ENCODE measurements around the gene STAM. TPM values are rescaled to one million over a fixed set of nuclear protein-coding genes. Genes with fewer than 3 reads are reported as not detected.

The STAM gene
- total RNA-seq, 2 experiments from 2014 or later = 12.9 to 18.2 TPM

DNA sequence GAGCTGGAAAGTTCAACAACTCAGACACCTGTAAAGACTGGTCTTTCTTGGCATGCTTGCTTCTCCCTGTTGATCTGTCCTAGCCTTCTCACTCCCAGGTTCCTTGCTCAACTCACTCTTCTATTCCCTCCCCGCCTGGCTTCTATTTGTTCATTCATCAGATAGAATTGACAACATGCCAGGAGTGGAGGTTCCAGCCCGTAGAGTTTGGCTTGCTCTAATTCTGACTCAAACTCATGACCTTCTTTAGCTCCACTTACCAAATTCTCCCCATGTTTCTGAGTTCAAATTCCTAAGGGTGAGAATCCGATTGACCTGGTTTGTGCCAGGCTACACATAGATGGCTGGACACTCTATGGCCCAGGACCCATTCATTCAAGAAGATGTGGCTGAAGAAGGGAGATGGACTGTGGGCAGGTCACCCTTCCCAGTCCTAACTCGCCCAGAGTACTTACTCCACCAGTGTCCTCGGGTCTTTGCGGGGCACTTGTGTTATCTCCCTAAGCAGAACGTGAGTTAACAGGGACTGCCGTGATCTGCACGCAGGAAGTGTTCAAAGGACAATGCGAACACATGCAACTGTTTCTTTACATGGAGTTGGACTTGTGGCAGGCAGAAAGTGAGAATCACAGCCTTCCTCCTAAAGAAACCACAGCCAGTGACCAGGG is 104.1 kb downstream of the STAM start:
- H4K20me1 ChIP-seq (ENCODE audit: insufficient read depth, low read length) = no peaks in the 10 kb centered on the region
- ChIA-PET POLR2A (interaction anchor here (1.8 kb wide), 1 partner anchor 9 kb away, joined by 6 read pairs; no protein-coding TSS in a partner anchor), CTCF (ENCODE audit: unreplicated experiment) (interaction anchor here (0.6 kb wide), 1 partner anchor 157 kb away, joined by 5 read pairs; no protein-coding TSS in a partner anchor)
- TF ChIP-seq, protein P1, sequence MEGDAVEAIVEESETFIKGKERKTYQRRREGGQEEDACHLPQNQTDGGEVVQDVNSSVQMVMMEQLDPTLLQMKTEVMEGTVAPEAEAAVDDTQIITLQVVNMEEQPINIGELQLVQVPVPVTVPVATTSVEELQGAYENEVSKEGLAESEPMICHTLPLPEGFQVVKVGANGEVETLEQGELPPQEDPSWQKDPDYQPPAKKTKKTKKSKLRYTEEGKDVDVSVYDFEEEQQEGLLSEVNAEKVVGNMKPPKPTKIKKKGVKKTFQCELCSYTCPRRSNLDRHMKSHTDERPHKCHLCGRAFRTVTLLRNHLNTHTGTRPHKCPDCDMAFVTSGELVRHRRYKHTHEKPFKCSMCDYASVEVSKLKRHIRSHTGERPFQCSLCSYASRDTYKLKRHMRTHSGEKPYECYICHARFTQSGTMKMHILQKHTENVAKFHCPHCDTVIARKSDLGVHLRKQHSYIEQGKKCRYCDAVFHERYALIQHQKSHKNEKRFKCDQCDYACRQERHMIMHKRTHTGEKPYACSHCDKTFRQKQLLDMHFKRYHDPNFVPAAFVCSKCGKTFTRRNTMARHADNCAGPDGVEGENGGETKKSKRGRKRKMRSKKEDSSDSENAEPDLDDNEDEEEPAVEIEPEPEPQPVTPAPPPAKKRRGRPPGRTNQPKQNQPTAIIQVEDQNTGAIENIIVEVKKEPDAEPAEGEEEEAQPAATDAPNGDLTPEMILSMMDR (conservative IDR thresholded peaks at IDR 0.05; ENCODE audit: low read length) = no peak
- TF ChIP-seq EZH2phosphoT487 (IDR thresholded peaks at IDR 0.05; ENCODE audit: borderline replicate concordance, low read depth, low read length) = no peak
- H3K4me1 ChIP-seq (ENCODE audit: insufficient read depth, low read length, poor library complexity, severe bottlenecking) = peaks cover 13% of the 10 kb centered on the region
- no peaks in the 10 kb centered on the region for H3K79me2 ChIP-seq (ENCODE audit: insufficient read depth, low read depth, low read length)
- no peaks in the 10 kb centered on the region for H3K9me2 ChIP-seq (ENCODE audit: insufficient read depth, low read length)
- no peak overlapping the region for H2AFZ ChIP-seq (ENCODE audit: low read length)
- no peaks in the 10 kb centered on the region for H3K36me3 ChIP-seq (ENCODE audit: insufficient read depth, low read length)
- H3K4me2 ChIP-seq (ENCODE audit: low read length) = no peak overlapping the region
- H3K27ac ChIP-seq (ENCODE audit: low read depth, low read length, poor library complexity, severe bottlenecking) = no peak overlapping the region
- H3K9me3 ChIP-seq (ENCODE audit: low read length) = no peaks in the 10 kb centered on the region
- no TSS peak for BruUV-seq (replicated peaks)
- intact Hi-C loops (cut with micrococcal nuclease; ENCODE audit: unreplicated experiment) = loop anchor here (10.0 kb wide), 1 partner anchor 467 kb away; no protein-coding TSS in a partner anchor
- no peak overlapping the region for H3K4me3 ChIP-seq (ENCODE audit: low read depth, low read length, poor library complexity, severe bottlenecking)
- no peak for DNase-seq (ENCODE audit: low spot score)

DNA sequence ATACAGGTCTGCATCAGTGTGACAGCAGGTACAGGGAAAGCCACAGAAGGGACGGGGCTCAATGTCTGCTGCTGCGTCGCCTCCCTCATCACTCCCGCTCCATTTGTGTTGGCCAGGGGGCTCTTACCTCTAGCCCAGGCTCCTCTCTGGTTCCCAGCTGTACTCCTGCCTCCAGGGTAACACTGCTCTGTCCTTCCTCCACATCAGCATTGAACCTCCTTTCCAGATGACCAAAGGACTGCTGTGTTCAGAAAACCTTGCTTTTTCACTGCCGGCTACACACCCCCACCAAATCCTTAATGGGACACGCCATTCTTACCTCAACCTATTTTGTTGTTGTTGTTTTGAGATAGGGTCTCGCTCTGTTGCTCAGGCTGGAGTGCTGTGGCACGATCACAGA is 105.9 kb downstream of the STAM start:
- Histone ChIP-seq H3K9me3 (ENCODE audit: low read length) (no peaks in the 10 kb centered on the region), H4K20me1 (ENCODE audit: insufficient read depth, low read length) (no peaks in the 10 kb centered on the region), H3K27ac (ENCODE audit: low read depth, low read length, poor library complexity, severe bottlenecking) (no peak overlapping the region), H3K4me3 (ENCODE audit: low read depth, low read length, poor library complexity, severe bottlenecking) (no peak overlapping the region), H3K36me3 (ENCODE audit: insufficient read depth, low read length) (no peaks in the 10 kb centered on the region), H3K79me2 (ENCODE audit: insufficient read depth, low read depth, low read length) (no peaks in the 10 kb centered on the region), H3K4me2 (ENCODE audit: low read length) (no peak overlapping the region), H2AFZ (ENCODE audit: low read length) (no peak overlapping the region), H3K4me1 (ENCODE audit: insufficient read depth, low read length, poor library complexity, severe bottlenecking) (peaks cover 1% of the 10 kb centered on the region), H3K9me2 (ENCODE audit: insufficient read depth, low read length) (no peaks in the 10 kb centered on the region)
- intact Hi-C loops (cut with micrococcal nuclease; ENCODE audit: unreplicated experiment) = loop anchor here (10.0 kb wide), 1 partner anchor 465 kb away; no protein-coding TSS in a partner anchor
- TF ChIP-seq, protein P1 (conservative IDR thresholded peaks at IDR 0.05; ENCODE audit: low read length) = no peak
- no peak for TF ChIP-seq EZH2phosphoT487 (IDR thresholded peaks at IDR 0.05; ENCODE audit: borderline replicate concordance, low read depth, low read length)
- no peak for DNase-seq (ENCODE audit: low spot score)
- POLR2A ChIA-PET = no interaction called here
- BruUV-seq (replicated peaks) = no TSS peak
- CTCF ChIA-PET (ENCODE audit: unreplicated experiment) = no interaction called here

DNA sequence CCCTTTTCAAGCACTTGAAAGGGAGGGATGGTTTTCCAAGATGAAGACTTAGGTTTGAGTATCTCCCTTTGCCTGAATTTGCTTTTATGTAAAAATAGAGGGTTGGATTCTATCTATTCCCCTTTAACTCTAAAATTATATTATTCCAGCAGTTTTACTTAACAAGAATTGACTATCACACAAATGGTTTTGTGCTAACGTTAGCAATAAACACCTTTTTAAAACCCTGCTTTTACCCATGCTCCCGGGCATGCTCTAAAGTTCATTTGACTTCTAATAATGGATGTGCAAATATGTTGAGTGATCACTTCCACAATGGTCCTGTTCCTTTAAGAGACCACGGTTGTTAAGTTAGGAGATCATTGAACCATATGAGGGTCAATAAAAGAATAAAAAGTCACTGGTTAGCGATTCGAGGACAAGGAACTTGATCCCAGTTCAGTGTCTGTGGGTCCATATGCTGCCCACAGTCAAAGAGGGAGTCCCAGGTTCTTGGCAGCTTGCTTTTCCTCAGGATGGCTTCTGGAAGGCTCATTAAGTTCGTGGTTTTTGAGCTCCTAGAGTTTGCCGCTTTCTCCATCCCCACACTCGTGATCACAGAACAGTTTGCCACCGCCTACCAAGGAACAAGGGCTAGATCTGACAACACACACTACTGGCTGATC is 108.0 kb downstream of the STAM start, which contains the start of gene TMEM236:
Gene TMEM236, plus strand, starts transcription at position 421 of the 665 bp plus-strand sequence. Its CDS starts 95 bp downstream, at position 516.
- DNase-seq (ENCODE audit: low spot score) = no peak
- CTCF ChIA-PET (ENCODE audit: unreplicated experiment) = no interaction called here
- TF ChIP-seq, protein P1 (conservative IDR thresholded peaks at IDR 0.05; ENCODE audit: low read length) = no peak
- no TSS peak for BruUV-seq (replicated peaks)
- no peaks in the 10 kb centered on the region for H3K79me2 ChIP-seq (ENCODE audit: insufficient read depth, low read depth, low read length)
- no peaks in the 10 kb centered on the region for H3K36me3 ChIP-seq (ENCODE audit: insufficient read depth, low read length)
- H3K4me3 ChIP-seq (ENCODE audit: low read depth, low read length, poor library complexity, severe bottlenecking) = no peak within 1 kb of the TSS
- no peaks in the 10 kb centered on the region for H3K9me2 ChIP-seq (ENCODE audit: insufficient read depth, low read length)
- H3K4me1 ChIP-seq (ENCODE audit: insufficient read depth, low read length, poor library complexity, severe bottlenecking) = no peaks in the 10 kb centered on the region
- no peak within 1 kb of the TSS for H3K4me2 ChIP-seq (ENCODE audit: low read length)
- intact Hi-C loops (cut with micrococcal nuclease; ENCODE audit: unreplicated experiment) = no loop called here
- no peak within 1 kb of the TSS for H3K27ac ChIP-seq (ENCODE audit: low read depth, low read length, poor library complexity, severe bottlenecking)
- H2AFZ ChIP-seq (ENCODE audit: low read length) = no peak within 1 kb of the TSS
- no peaks in the 10 kb centered on the region for H3K9me3 ChIP-seq (ENCODE audit: low read length)
- no peaks in the 10 kb centered on the region for H4K20me1 ChIP-seq (ENCODE audit: insufficient read depth, low read length)
- POLR2A ChIA-PET = no interaction called here
